CD14-positive monocyte (primary cell): Measurements from ENCODE around the gene SS18. TPM values are rescaled to one million over a fixed set of nuclear protein-coding genes. Genes with fewer than 3 reads are reported as not detected.

Experiments
- DNase-seq, 3 donors: peaks; one replicate each; pipeline ENCODE4 v3.0.0-alpha.2; 2011 to 2022
- H2AFZ ChIP-seq: 2 replicates; pipeline ENCODE4 v1.6.0; 2012; ENCODE audit warnings: mild to moderate bottlenecking, low read depth, low read length, inconsistent platforms; ENCODE audit not compliant: insufficient read depth, poor library complexity, severe bottlenecking
- H3K27ac ChIP-seq, 2 donors: 1 replicate in 1 of 2; 2 replicates in 1 of 2; pipeline ENCODE4 v1.5.1; 2012 to 2013; ENCODE audit warnings: low read length in 2 of 2, control low read depth in 1 of 2, inconsistent platforms in 1 of 2, low read depth in 1 of 2, mild to moderate bottlenecking in 1 of 2
- H3K27me3 ChIP-seq, 2 donors: one replicate each; pipeline versions ENCODE4 v1.6.0 to v1.6.1; 2011 to 2013; ENCODE audit warnings: low read length in 2 of 2; ENCODE audit not compliant: control insufficient read depth in 2 of 2, insufficient read depth in 2 of 2
- H3K36me3 ChIP-seq, 2 donors: replicated peaks in 1 of 2; 1 replicate in 1 of 2; 2 replicates in 1 of 2; pipeline versions ENCODE4 v1.5.1 to v1.6.1; 2012 to 2013; ENCODE audit warnings: low read length in 2 of 2, control low read depth in 1 of 2, inconsistent platforms in 1 of 2, mild to moderate bottlenecking in 1 of 2; ENCODE audit not compliant: insufficient read depth in 2 of 2, control insufficient read depth in 1 of 2
- H3K4me1 ChIP-seq, 2 donors: 1 replicate in 1 of 2; 2 replicates in 1 of 2; pipeline versions ENCODE4 v1.5.1 to v1.6.1; 2012 to 2013; ENCODE audit warnings: low read length in 2 of 2, control low read depth in 1 of 2, inconsistent platforms in 1 of 2, mild to moderate bottlenecking in 1 of 2, moderate library complexity in 1 of 2; ENCODE audit not compliant: insufficient read depth in 2 of 2, control insufficient read depth in 1 of 2
- H3K4me2 ChIP-seq: replicated peaks from 2 replicates; pipeline ENCODE3; 2012; ENCODE audit warnings: low read length, moderate library complexity, mild to moderate bottlenecking; ENCODE audit not compliant: poor library complexity, severe bottlenecking; ENCODE audit errors: extremely low read depth
- H3K4me3 ChIP-seq, 3 experiments: fragments of 200-600 bp in 1 of 3; sonication (generic) in 1 of 3; replicated peaks in 1 of 3; 1 replicate in 2 of 3; 2 replicates in 1 of 3; pipeline ENCODE4 v1.5.1; 2011 to 2013; ENCODE audit warnings: low read length in 3 of 3, mild to moderate bottlenecking in 3 of 3, control low read depth in 2 of 3, low read depth in 2 of 3, inconsistent platforms in 1 of 3, moderate library complexity in 1 of 3
- H3K79me2 ChIP-seq: 2 replicates; pipeline ENCODE4 v1.6.0; 2012; ENCODE audit warnings: mild to moderate bottlenecking, control low read depth, inconsistent platforms, low read length, moderate library complexity; ENCODE audit not compliant: insufficient read depth
- H3K9ac ChIP-seq: 2 replicates; pipeline ENCODE4 v1.6.0; 2017; ENCODE audit warnings: low read length, mild to moderate bottlenecking; ENCODE audit not compliant: insufficient read depth, poor library complexity, severe bottlenecking
- H3K9me3 ChIP-seq, 2 donors: replicated peaks in 1 of 2; 1 replicate in 1 of 2; 2 replicates in 1 of 2; pipeline versions ENCODE4 v1.5.1 to v1.6.1; 2012 to 2013; ENCODE audit warnings: low read length in 2 of 2, control low read depth in 1 of 2; ENCODE audit not compliant: control insufficient read depth in 1 of 2, insufficient read depth in 1 of 2
- H4K20me1 ChIP-seq: 2 replicates; pipeline ENCODE4 v1.6.0; 2012; ENCODE audit warnings: mild to moderate bottlenecking, low read length, control low read depth, moderate library complexity; ENCODE audit not compliant: insufficient read depth
- H3K27ac Mint-ChIP-seq, 7 donors: one replicate each; pipeline ENCODE4 v1.8.0; 2020; ENCODE audit warnings: mild to moderate bottlenecking in 7 of 7, mixed read lengths in 7 of 7, moderate library complexity in 6 of 7, inconsistent platforms in 2 of 7
- H3K27me3 Mint-ChIP-seq, 3 donors: one replicate each; pipeline ENCODE4 v1.8.0; 2021 to 2022; ENCODE audit warnings: low read depth in 3 of 3, mild to moderate bottlenecking in 3 of 3, mixed read lengths in 3 of 3, moderate library complexity in 3 of 3, inconsistent platforms in 1 of 3
- H3K36me3 Mint-ChIP-seq, 2 donors: one replicate each; pipeline ENCODE4 v1.8.0; 2020; ENCODE audit warnings: mixed read lengths in 2 of 2, inconsistent platforms in 1 of 2, mild to moderate bottlenecking in 1 of 2
- H3K4me1 Mint-ChIP-seq: one replicate; pipeline ENCODE4 v1.8.0; 2020; ENCODE audit warnings: mild to moderate bottlenecking, mixed read lengths
- H3K4me3 Mint-ChIP-seq, 2 donors: one replicate each; pipeline ENCODE4 v1.8.0; 2020; ENCODE audit warnings: mild to moderate bottlenecking in 2 of 2, mixed read lengths in 2 of 2, moderate library complexity in 1 of 2
- H3K9me3 Mint-ChIP-seq, 7 donors: one replicate each; pipeline ENCODE4 v1.8.0; 2020 to 2022; ENCODE audit warnings: mixed read lengths in 7 of 7, mild to moderate bottlenecking in 6 of 7, moderate library complexity in 6 of 7, inconsistent platforms in 2 of 7
- WGBS: methylation state at CpG from one replicate; pipeline ENCODE4 v1.1.5; 2013; ENCODE audit warnings: missing lambda C conversion rate; ENCODE audit not compliant: insufficient coverage; 5-methylcytosine and 5-hydroxymethylcytosine counted together
- intact Hi-C, 2 donors: fragments of 100-400 bp; cut with micrococcal nuclease; formaldehyde crosslinking; loops; one replicate each; pipeline versions ENCODE4 v1.15.0 to v1.15.1; 2023
- polyA plus RNA-seq, 3 donors: library from polyadenylated mRNA; depleted of rRNA in 1 of 3; unstranded in 2 of 3; stranded (reverse) in 1 of 3; fragments of 300-500 nt in 2 of 3; fragments of >200 nt in 1 of 3; fragmentation: Illumina TruSeq in 2 of 3; gene quantifications; 1 replicate in 2 of 3; 2 replicates in 1 of 3; pipeline ENCODE4 v1.2.3, GENCODE V29; 2012 to 2021
- TF ChIP-seq, protein P1 (sequence below): fragments of 200-600 bp; IDR thresholded peaks from one replicate; pipeline ENCODE4 v1.8.0; 2022; ENCODE audit warnings: antibody characterized with exemption, mild to moderate bottlenecking

The SS18 gene
- polyA plus RNA-seq, 3 donors: 23.0 to 50.5 (median 36.3) TPM

GRCh38 chr18:26005950-26006349 is 84.5 kb downstream of the SS18 start:
- TF ChIP-seq, protein P1, sequence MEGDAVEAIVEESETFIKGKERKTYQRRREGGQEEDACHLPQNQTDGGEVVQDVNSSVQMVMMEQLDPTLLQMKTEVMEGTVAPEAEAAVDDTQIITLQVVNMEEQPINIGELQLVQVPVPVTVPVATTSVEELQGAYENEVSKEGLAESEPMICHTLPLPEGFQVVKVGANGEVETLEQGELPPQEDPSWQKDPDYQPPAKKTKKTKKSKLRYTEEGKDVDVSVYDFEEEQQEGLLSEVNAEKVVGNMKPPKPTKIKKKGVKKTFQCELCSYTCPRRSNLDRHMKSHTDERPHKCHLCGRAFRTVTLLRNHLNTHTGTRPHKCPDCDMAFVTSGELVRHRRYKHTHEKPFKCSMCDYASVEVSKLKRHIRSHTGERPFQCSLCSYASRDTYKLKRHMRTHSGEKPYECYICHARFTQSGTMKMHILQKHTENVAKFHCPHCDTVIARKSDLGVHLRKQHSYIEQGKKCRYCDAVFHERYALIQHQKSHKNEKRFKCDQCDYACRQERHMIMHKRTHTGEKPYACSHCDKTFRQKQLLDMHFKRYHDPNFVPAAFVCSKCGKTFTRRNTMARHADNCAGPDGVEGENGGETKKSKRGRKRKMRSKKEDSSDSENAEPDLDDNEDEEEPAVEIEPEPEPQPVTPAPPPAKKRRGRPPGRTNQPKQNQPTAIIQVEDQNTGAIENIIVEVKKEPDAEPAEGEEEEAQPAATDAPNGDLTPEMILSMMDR: no peak
- WGBS: no CpG with 5 or more reads among the region's 1 CpG
- Mint-ChIP-seq H3K27me3 (peaks cover 0 to 1% (median 0%) of the 10 kb centered on the region in 3 donors), H3K27ac (no peak overlapping the region), H3K4me1 (no peaks in the 10 kb centered on the region), H3K36me3 (peaks cover 5 to 8% of the 10 kb centered on the region in 2 donors), H3K9me3 (peaks cover 0 to 1% (median 0%) of the 10 kb centered on the region in 7 donors), H3K4me3 (no peak overlapping the region)
- no peak for DNase-seq
- Histone ChIP-seq H3K36me3 (peaks cover 0 to 5% of the 10 kb centered on the region in 2 donors), H3K79me2 (no peaks in the 10 kb centered on the region), H3K4me1 (no peaks in the 10 kb centered on the region), H2AFZ (no peak overlapping the region), H3K9me3 (no peaks in the 10 kb centered on the region), H3K9ac (no peak overlapping the region), H4K20me1 (no peaks in the 10 kb centered on the region), H3K4me2 (no peak overlapping the region), H3K27ac (no peak overlapping the region), H3K27me3 (no peaks in the 10 kb centered on the region), H3K4me3 (no peak overlapping the region)
- intact Hi-C loops: no loop called here

GRCh38 chr18:26004832-26005231 is 85.6 kb downstream of the SS18 start:
- 99% methylated on average over 10 of the region's 13 CpGs for WGBS
- Histone ChIP-seq H3K4me1 (no peaks in the 10 kb centered on the region), H2AFZ (no peak overlapping the region), H3K4me3 (no peak overlapping the region), H3K36me3 (no peaks in the 10 kb centered on the region), H3K27me3 (no peaks in the 10 kb centered on the region), H3K79me2 (no peaks in the 10 kb centered on the region), H4K20me1 (no peaks in the 10 kb centered on the region), H3K9me3 (no peaks in the 10 kb centered on the region), H3K4me2 (no peak overlapping the region), H3K9ac (no peak overlapping the region), H3K27ac (no peak overlapping the region)
- Mint-ChIP-seq H3K9me3 (peaks cover 0 to 1% (median 0%) of the 10 kb centered on the region in 7 donors), H3K4me3 (no peak overlapping the region), H3K4me1 (no peaks in the 10 kb centered on the region), H3K27me3 (peaks cover 0 to 1% (median 0%) of the 10 kb centered on the region in 3 donors), H3K27ac (no peak overlapping the region), H3K36me3 (peaks cover 0 to 2% of the 10 kb centered on the region in 2 donors)
- no peak for DNase-seq
- TF ChIP-seq, protein P1: no peak
- intact Hi-C loops: no loop called here
